Medulla oblongata (tissue), 1 donor: Measurements from ENCODE around the gene SUMF1.

Experiments used
- DNase-seq: peaks from one replicate; pipeline ENCODE4 v3.0.0-alpha.2; 2015; ENCODE audit errors: extremely low spot score

The SUMF1 gene

GRCh38 chr3:4466741-4467521, at the start of gene SUMF1:
TSS of gene SUMF1 (minus strand) at chr3:4467269. CDS start at chr3:4467245, 24 bp downstream.
- peak; percentile 89 for DNase-seq

- DNase-seq: no peak
Measured at GRCh38 chr3:4515916-4516579, 49.0 kb upstream of the SUMF1 start.

- no peak for DNase-seq
Measured at GRCh38 chr3:4514916-4515315, 47.8 kb upstream of the SUMF1 start.

- no peak for DNase-seq
Measured at GRCh38 chr3:4514321-4514720, 47.3 kb upstream of the SUMF1 start.

GRCh38 chr3:4512895-4513616, 46.0 kb upstream of the SUMF1 start:
- no peak for DNase-seq

- no peak for DNase-seq
Measured at GRCh38 chr3:4511491-4512262, 44.6 kb upstream of the SUMF1 start.

- DNase-seq: no peak
Measured at GRCh38 chr3:4509983-4510755, 43.1 kb upstream of the SUMF1 start.

GRCh38 chr3:4509043-4509442, 42.0 kb upstream of the SUMF1 start:
- DNase-seq: no peak

- DNase-seq: no peak
Measured at GRCh38 chr3:4508048-4508981, 41.2 kb upstream of the SUMF1 start.

GRCh38 chr3:4507024-4507596, 40.0 kb upstream of the SUMF1 start:
- DNase-seq: no peak

- DNase-seq: no peak
Measured at GRCh38 chr3:4506559-4507023, 39.5 kb upstream of the SUMF1 start.

- no peak for DNase-seq
Measured at GRCh38 chr3:4505688-4506558, 38.9 kb upstream of the SUMF1 start.

GRCh38 chr3:4504340-4505261, 37.5 kb upstream of the SUMF1 start:
- DNase-seq: no peak

- no peak for DNase-seq
Measured at GRCh38 chr3:4503050-4503449, 36.0 kb upstream of the SUMF1 start.

- no peak for DNase-seq
Measured at GRCh38 chr3:4501927-4502326, 34.9 kb upstream of the SUMF1 start.

GRCh38 chr3:4501437-4501836, 34.4 kb upstream of the SUMF1 start:
- DNase-seq: no peak

- no peak for DNase-seq
Measured at GRCh38 chr3:4498446-4498845, 31.4 kb upstream of the SUMF1 start.
